GM18867 (cell line): ENCODE results near the gene DIP2B.

Source experiments
- ATAC-seq: cut with Tn5 transposase; IDR thresholded peaks from one replicate; pipeline ENCODE4 v1.9.1; 2021; ENCODE audit warnings: mild to moderate bottlenecking, moderate library complexity; ENCODE audit not compliant: unreplicated experiment

The DIP2B gene

DNA sequence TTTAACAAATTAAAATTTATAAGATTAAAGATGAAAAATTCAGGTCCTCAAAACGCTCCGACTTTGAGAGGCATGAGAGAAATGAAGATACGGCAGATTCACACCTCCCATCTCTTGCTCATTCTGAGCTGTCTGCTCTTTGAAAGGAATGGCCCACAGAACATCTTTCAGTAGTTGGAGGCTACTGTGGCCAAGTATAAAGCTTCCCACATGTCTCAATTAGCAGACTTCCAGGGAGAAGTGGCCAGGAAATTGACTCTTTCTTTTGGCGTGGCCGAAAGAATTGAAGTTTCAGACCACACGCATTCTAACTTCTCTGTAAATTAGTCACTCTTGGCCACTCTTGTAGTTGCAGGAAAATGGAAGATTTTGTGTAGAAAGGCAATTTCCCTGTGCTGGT lies 129.2 kb downstream of the DIP2B start:
- no peak for ATAC-seq

- no peak for ATAC-seq
Observed at GRCh38 chr12:50634379-50634778, 129.6 kb downstream of the DIP2B start.

DNA sequence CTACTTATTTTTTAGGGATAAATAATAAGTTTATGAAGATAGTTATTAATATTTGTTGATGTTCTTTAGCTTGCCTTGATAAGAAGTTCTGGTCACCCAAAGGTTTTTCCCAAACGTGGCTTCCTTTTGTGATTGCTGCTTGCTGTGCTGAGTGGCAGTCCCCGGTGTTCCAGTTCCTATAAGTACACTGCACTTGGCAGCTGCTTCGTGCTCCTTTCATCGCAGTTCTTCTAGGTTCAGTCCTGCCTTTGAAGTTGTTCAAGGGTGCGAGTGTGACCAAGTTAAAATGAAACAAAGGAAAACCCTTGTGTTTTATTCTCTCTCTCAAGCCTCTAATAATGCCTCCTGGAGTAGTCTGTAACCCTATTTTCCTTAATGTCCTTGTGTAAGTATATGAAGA lies 130.6 kb downstream of the DIP2B start:
- ATAC-seq, result no peak

DNA sequence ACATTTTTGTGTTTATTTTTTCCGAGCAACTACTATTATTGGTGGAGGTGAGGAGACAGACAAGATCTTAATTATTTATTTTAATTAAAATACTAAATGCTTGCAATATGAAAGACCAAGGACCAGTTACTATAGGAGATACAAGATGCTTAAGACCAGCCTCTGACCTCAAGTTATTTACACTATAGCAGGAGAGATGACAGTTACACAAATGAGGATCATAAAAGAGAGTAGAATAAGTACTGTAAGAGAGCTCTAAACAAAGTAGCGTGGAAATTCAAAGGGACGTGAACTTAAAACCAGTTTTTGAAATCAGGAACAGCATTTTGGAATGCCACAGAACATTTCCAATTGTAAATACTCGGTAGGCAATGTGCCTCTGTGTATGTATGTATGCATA lies 131.1 kb downstream of the DIP2B start:
- no peak for ATAC-seq

DNA sequence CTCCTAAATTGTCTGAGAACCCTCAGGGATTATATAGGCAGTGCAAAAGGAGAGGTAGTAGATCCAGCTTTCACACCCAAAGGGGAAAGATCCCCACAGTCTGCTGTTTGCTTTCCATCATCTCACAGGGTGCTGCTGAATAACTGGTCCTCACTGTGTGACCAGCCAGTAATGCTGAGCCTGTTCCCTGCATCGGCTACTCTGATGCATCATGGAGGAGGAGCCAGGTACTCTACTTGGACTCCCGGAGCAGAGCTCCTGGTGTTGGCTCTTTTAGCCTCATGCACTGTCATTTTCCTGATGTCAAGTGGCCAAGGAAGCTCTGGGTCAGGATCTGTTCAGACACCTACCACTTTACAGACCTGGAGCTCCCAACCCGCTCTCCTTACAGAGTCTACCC lies 131.7 kb downstream of the DIP2B start:
- ATAC-seq, result no peak

GRCh38 chr12:50637870-50638481 lies 133.2 kb downstream of the DIP2B start:
- ATAC-seq, result no peak

- no peak for ATAC-seq
Observed at GRCh38 chr12:50638482-50638880, 133.7 kb downstream of the DIP2B start.

DNA sequence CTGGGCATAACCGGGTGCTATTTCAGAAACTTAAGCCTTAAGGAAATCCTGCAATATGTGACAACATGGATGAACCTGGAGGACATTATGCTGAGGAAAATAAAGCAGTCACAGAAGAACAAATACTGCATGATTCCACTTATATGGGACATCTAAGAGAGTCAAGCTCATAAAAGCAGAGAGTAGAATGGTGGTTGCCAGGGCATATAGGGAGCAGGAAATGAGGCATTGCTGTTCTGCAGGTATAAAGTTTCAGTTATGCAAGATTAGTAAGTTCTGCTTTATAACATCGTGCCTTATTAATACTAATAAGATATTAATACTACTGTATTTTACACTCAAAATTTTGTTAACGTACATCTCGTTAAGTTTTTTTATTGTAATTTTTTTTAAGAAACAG lies 134.9 kb downstream of the DIP2B start:
- no peak for ATAC-seq

DNA sequence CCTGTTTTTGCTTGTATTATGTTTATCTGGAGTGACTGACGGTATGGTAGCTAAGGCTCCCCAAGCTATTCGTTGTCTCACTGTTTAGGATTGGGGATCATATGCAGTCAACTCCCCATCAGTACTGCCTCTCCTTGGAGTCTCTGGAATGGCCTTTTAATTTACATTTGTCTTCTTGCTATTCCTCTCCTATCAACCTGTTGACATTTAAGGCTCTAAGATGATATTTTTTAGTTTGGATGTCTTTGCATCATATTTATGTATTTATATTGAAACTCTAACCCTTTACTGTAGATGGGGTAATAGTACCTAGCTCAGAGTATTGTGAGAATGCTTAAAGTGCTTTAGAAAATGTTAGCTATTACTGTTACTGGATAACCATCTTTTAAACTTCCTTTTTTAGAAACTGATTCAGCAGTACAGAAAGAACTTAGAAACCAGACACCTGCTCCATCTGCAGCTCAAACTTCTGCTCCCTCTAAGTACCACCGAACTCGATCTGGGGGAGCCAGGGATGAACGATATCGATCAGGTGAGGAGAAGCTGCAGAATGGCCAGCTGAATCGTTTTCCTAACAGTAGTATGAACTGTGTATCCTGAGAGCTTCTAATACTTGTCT lies 135.6 kb downstream of the DIP2B start:
- ATAC-seq, result no peak

- ATAC-seq, result no peak
Observed at GRCh38 chr12:50641566-50641965, 136.8 kb downstream of the DIP2B start.

- ATAC-seq, result no peak
Observed at GRCh38 chr12:50642035-50642451, 137.3 kb downstream of the DIP2B start.

GRCh38 chr12:50642761-50643160 lies 138.0 kb downstream of the DIP2B start:
- no peak for ATAC-seq

DNA sequence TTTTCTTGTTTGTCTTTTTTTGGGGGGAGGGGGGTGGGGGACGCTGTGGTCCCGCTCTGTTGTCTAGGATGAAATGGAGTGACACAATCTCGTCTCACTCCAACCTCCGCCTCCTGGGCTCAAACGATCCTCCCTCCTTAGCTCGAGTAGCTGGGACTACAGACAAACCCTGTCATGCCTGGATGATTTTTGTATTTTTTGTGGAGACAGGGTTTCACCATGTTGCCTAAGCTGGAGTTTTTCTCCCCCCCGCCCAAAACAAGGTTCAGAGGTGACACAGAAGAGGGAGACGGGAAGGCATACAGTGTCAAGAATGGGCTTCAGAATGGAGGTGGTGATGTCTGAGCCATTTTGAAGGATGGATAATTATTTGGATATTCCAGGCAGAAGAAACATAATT lies 142.2 kb downstream of the DIP2B start:
- ATAC-seq, result no peak

GRCh38 chr12:50647479-50647878 lies 142.7 kb downstream of the DIP2B start:
- no peak for ATAC-seq

GRCh38 chr12:50650285-50650684 lies 145.5 kb downstream of the DIP2B start:
- ATAC-seq, result no peak

DNA sequence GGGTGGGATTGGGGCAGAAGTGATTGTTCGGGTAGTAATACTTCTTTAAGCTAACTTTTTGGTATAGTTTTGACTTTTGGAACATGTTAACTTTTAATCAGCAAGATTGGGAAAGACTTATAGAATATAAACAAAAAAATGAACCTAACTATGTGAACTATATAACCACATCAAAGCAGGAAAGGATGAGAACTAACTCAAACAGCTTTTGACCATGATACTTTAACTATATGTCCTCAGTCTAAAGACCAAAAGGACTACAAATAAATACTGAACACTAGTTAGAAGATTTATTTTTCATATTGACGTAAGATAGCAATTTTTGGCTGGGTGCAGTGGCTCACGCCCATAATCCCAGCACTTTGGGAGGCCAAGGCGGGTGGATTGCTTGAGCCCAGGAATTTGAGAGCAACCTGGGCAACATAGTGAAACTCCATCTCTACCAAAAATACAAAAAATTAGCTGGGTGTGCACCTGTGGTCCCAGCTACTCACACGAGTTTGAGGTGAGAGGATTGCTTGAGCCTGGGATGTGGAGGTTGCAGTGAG lies 150.7 kb downstream of the DIP2B start:
- no peak for ATAC-seq

DNA sequence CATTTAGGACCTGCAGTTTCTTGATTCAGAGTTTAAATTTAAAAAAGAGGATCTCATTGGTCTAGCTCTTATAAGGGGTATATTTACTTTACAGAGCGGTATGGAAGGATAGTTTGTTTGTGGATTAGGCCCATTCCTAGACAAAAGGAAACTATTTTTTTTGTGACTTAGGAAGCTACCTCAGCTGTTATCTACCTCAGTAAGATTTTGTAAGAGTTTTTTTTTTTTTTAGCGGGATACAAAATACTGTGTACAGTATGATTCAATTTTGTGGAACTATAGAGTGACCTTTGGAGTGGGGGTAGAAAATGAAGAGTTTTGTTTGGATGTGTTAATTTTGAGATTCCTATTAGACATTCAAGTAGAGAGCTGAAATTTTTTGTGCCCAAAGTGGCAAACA lies 154.5 kb downstream of the DIP2B start:
- ATAC-seq, result no peak

DNA sequence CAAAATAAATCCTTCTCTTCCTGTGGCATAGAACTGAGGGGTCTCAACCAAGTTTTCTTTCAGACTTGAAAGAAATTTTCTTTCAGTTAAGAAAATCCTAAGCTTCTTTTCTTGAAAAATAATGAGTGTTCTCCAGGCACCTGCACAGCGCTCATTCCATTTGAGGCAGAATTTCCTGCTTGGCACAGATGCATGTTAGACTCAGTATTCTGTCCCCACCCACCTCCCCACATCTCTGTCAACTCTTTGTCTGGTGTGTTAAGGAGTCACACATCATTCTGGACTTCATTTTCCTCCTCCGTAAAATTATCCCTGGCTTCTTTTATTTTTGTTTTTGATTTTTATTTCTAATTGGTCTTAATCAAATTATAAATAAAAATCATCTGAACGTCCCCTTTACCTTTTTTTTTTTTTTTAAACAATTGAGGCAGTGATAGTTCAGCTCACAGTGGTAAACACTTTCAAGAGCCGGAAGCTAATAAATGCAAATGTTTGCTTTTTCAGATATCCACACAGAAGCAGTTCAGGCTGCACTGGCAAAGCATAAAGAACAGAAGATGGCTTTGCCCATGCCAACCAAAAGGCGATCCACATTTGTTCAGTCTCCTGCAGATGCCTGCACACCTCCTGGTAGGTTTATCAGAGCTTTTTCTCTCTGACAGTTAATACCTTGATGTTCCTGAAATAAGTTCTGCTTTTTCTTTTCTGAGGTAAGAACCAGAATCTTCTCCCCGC lies 155.1 kb downstream of the DIP2B start:
- ATAC-seq, result no peak

DNA sequence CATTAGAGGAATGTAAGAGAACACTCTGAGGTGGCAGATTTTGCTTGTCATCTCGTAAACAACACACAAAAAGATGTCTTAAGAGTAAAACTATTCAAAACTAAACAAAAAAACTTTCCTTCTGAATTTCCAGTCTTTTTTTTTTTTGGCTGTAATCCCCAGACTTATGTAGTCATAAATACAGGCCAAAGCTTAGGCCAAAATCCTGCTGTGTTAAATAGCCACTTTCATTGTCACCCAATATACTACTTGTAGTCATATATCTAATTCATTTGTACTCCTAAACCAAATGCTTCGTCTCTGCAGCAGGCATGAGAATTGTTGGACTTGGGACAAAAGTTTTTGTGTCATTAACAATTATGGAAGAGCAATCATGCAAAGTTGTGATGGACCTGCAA lies 155.6 kb downstream of the DIP2B start:
- no peak for ATAC-seq

DNA sequence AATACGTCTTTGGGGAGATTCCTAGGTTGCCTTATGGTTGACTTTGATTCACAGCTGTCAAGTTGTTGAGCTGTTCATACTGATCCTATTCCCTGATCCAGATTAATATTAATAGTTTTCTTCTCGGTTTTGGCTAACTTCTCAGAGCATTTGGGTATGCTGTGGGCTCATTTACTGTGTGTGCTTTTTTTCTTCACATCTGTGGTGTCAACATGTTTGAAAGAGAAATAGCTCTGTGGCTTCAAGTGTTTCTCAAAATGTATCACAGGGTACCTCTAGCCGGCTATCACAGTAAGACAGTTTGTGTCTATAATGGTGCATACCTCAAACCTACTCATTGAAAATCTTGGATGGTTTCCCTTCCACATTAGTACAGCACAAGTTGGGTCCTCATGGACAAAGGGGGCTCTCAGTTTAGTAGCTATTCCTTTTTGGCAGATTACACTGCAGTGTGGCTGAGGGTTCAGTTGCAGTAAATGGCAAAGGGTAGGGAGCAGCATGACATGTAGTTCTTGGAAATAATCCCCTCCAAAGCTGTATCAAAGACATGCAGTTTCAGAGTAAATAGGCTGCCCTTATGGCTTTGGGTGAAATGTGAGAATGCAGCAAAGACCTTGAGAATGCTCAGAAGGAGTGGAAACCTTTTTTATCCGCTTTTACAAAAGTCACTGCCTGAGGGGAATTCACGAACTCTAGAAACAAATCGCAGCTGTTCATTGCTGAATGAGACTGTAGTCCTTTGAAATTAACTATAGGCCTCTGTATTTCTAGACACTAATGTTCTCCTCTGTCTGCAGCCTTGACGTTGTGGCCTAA lies 156.7 kb downstream of the DIP2B start:
- peak; percentile 53 for ATAC-seq

DNA sequence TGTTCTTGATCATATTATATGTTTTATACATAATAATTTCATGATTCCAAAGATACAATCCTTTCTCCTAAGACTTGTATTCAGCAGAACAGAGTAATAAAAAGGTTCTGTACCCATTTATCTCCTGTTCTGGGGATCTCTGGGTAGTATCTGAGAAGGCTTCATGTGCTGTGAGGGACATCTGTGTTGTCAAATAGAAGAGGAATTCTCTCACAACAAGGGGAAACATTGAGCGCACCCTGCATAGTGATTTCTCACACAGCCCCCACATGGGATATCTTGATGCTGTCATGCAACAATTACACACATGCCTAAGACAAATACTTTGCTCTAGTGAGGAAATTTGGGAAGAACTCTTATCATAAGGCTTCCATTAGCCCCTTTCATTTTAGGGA lies 157.3 kb downstream of the DIP2B start:
- no peak for ATAC-seq
